ENCODE results near the gene EPHB6.

DNA sequence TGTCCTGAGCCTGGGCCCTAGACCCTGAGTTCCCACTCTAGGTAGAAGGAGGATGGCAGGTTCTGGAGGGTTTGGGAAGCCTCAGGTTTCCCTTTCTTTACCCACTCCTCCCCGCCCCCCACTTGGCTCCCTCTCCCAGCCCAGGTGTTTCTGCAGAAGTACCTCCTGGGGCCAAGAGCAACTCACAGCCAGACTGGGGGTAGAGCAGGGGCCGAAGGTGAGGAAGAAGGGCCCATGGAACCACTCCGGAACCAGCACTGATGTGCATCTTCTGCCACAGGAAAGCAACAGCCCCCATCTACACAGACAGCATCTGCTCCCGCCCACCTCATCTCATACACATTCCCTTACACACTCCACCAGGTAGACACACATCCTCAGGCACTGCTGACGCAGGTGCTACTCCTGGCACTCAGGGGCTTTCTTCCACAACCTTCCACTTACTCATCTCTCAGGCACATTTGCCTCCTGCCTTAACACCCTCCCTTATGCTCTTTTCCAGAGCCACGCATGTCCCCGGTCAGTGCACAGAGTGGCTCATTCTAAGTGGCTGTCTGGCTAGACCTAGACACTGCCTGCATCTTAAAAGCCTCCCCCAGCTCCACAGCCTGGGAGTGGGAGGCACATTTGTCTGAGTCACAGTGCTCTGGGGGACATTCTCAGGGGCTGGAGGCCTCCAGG lies 1.8 kb downstream of the EPHB6 start:
- TF ChIP-seq, protein P1, sequence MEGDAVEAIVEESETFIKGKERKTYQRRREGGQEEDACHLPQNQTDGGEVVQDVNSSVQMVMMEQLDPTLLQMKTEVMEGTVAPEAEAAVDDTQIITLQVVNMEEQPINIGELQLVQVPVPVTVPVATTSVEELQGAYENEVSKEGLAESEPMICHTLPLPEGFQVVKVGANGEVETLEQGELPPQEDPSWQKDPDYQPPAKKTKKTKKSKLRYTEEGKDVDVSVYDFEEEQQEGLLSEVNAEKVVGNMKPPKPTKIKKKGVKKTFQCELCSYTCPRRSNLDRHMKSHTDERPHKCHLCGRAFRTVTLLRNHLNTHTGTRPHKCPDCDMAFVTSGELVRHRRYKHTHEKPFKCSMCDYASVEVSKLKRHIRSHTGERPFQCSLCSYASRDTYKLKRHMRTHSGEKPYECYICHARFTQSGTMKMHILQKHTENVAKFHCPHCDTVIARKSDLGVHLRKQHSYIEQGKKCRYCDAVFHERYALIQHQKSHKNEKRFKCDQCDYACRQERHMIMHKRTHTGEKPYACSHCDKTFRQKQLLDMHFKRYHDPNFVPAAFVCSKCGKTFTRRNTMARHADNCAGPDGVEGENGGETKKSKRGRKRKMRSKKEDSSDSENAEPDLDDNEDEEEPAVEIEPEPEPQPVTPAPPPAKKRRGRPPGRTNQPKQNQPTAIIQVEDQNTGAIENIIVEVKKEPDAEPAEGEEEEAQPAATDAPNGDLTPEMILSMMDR (IDR thresholded peaks at IDR 0.05; ENCODE audit: low read length), result no peak
- no peak for TF ChIP-seq EZH2 (IDR thresholded peaks at IDR 0.05; ENCODE audit: borderline replicate concordance, low read length)

All from OCI-LY1 (cell line).